Measurements from ENCODE around the gene GLIPR1L1.
A peak's percentile ranks its signal among the peaks of the same experiment; 100 is the strongest.

GLIPR1L1 gene

DNA sequence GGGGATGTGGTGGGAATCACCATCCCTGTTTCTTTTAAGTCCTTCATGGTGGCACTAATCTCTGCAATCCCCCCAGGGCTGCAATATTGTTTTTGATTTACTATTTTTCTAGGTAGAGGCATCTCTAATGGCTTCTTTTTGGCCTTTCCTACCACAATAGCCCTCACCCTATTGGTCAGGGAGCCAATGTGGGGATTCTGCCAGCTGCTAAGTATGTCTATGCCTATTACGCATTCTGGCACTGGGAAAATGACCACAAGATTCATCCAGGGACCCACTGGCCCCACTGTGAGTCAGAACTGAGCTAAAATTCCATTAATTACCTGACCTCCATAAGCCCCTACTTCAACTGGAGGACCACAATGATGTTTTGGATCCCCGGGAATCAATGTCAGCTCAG is 40.5 kb downstream of the GLIPR1L1 start:
- no peak for DNase-seq
- ChIA-PET CTCF (no interaction called here), POLR2A (no interaction called here)
- Histone ChIP-seq H3K4me3 (ENCODE audit: control insufficient read depth in 1 of 7, extremely low read depth in 1 of 7, insufficient read depth in 4 of 7, low read depth in 2 of 7, low read length in 6 of 7) (no peak overlapping the region), H3K27me3 (replicated peaks in 2 of 5; ENCODE audit: control insufficient read depth in 4 of 5, insufficient read depth in 5 of 5, low read length in 4 of 5) (no peaks in the 10 kb centered on the region), H3K27ac (ENCODE audit: insufficient read depth in 1 of 2, low read depth in 1 of 2, low read length in 2 of 2, poor library complexity in 1 of 2, severe bottlenecking in 2 of 2) (no peak overlapping the region), H3K36me3 (ENCODE audit: control insufficient read depth in 4 of 4, insufficient read depth in 4 of 4, low read length in 3 of 4) (peaks cover 0 to 11% (median 3%) of the 10 kb centered on the region in 4 experiments), H3K9me3 (ENCODE audit: control extremely low read depth in 1 of 5, control insufficient read depth in 4 of 5, insufficient read depth in 2 of 5, low read depth in 1 of 5, low read length in 4 of 5) (peaks cover 0 to 9% (median 0%) of the 10 kb centered on the region in 5 experiments), H3K4me1 (ENCODE audit: control extremely low read depth in 1 of 4, control insufficient read depth in 4 of 4, insufficient read depth in 4 of 4, low read length in 3 of 4) (no peaks in the 10 kb centered on the region)
- 100% methylated on average over 2 of the region's 2 CpGs for WGBS (ENCODE audit: insufficient coverage)

DNA sequence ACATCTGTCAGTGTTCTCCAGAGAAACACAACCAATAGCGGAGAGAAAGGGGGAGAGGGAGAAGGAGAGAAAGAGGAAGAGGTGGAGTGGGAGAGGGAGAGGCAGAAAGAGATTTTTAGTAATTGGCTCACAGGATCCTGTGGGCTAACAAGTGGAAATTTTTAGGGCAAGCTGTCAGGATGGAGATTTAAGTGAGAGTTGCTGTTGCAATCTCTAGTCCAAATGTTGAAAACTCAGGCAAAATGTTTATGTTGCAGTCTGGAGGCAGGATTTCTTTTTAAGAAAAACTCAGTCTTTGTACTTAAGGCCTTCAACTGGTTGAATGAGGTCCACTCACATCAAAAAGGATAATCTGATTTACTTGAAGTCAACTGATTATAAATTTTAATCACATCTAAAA is 43.9 kb downstream of the GLIPR1L1 start:
- Histone ChIP-seq H3K9me3 (ENCODE audit: control extremely low read depth in 1 of 5, control insufficient read depth in 4 of 5, insufficient read depth in 2 of 5, low read depth in 1 of 5, low read length in 4 of 5) (peaks cover 0 to 9% (median 0%) of the 10 kb centered on the region in 5 experiments), H3K27me3 (replicated peaks in 2 of 5; ENCODE audit: control insufficient read depth in 4 of 5, insufficient read depth in 5 of 5, low read length in 4 of 5) (no peaks in the 10 kb centered on the region), H3K27ac (ENCODE audit: insufficient read depth in 1 of 2, low read depth in 1 of 2, low read length in 2 of 2, poor library complexity in 1 of 2, severe bottlenecking in 2 of 2) (no peak overlapping the region), H3K4me1 (ENCODE audit: control extremely low read depth in 1 of 4, control insufficient read depth in 4 of 4, insufficient read depth in 4 of 4, low read length in 3 of 4) (no peaks in the 10 kb centered on the region), H3K36me3 (ENCODE audit: control insufficient read depth in 4 of 4, insufficient read depth in 4 of 4, low read length in 3 of 4) (peaks cover 0 to 11% (median 0%) of the 10 kb centered on the region in 4 experiments), H3K4me3 (ENCODE audit: control insufficient read depth in 1 of 7, extremely low read depth in 1 of 7, insufficient read depth in 4 of 7, low read depth in 2 of 7, low read length in 6 of 7) (no peak overlapping the region)
- POLR2A ChIA-PET = no interaction called here
- no peak for DNase-seq
- WGBS (ENCODE audit: insufficient coverage) = 90% methylated on average over 1 of the region's 1 CpG
- CTCF ChIA-PET = interaction anchor here (1.3 kb wide), 1 partner anchor 107 kb away, joined by 3 read pairs; no protein-coding TSS in a partner anchor

DNA sequence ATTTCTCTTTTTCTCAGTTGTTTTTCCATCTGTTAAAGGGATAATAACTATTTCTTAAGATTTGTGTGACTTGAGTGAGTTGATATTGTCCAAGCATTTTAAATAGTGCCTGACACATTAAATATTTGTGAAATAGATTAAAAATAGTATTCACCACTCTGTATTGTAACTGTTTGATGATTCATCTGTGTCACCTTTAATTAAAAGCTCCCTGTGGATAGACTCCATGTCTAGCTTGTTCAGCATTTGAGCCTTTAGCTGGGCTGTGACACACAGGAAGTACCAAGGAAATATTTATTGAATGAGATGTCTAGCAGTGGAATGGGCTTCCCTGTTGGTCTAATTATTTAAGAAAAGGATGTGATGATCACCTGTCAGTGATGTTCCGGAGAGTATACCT is 54.6 kb downstream of the GLIPR1L1 start:
- H3K4me1 ChIP-seq (ENCODE audit: control extremely low read depth in 1 of 4, control insufficient read depth in 4 of 4, insufficient read depth in 4 of 4, low read length in 3 of 4) = peaks cover 7 to 35% (median 19%) of the 10 kb centered on the region in 4 experiments
- ChIA-PET POLR2A (no interaction called here), CTCF (interaction anchor here (0.9 to 4.2 kb wide), 6 partner anchors 12 to 119 kb away, joined by 3 to 21 read pairs (median 4); partner anchors contain the start of gene GLIPR1L1)
- WGBS (ENCODE audit: insufficient coverage) = no CpG with 5 or more reads among the region's 1 CpG
- peak in 2 of 3 donors; percentile 14 to 47 for DNase-seq
- H3K27me3 ChIP-seq (replicated peaks in 2 of 5; ENCODE audit: control insufficient read depth in 4 of 5, insufficient read depth in 5 of 5, low read length in 4 of 5) = no peaks in the 10 kb centered on the region
- H3K4me3 ChIP-seq (ENCODE audit: control insufficient read depth in 1 of 7, extremely low read depth in 1 of 7, insufficient read depth in 4 of 7, low read depth in 2 of 7, low read length in 6 of 7) = peak overlapping the region in 3 of 7 experiments; percentile 77 to 92 (median 86)
- peaks cover 0 to 10% (median 0%) of the 10 kb centered on the region in 4 experiments for H3K36me3 ChIP-seq (ENCODE audit: control insufficient read depth in 4 of 4, insufficient read depth in 4 of 4, low read length in 3 of 4)
- H3K9me3 ChIP-seq (ENCODE audit: control extremely low read depth in 1 of 5, control insufficient read depth in 4 of 5, insufficient read depth in 2 of 5, low read depth in 1 of 5, low read length in 4 of 5) = peaks cover 0 to 4% (median 0%) of the 10 kb centered on the region in 5 experiments
- peak overlapping the region in 1 of 2 experiments; percentile 82 for H3K27ac ChIP-seq (ENCODE audit: insufficient read depth in 1 of 2, low read depth in 1 of 2, low read length in 2 of 2, poor library complexity in 1 of 2, severe bottlenecking in 2 of 2)

GRCh38 chr12:75389706-75390105 is 55.2 kb downstream of the GLIPR1L1 start:
- ChIA-PET CTCF (interaction anchor here (0.9 to 4.2 kb wide), 6 partner anchors 13 to 118 kb away, joined by 3 to 36 read pairs (median 4); partner anchors contain the start of gene GLIPR1L1), POLR2A (no interaction called here)
- Histone ChIP-seq H3K27ac (ENCODE audit: insufficient read depth in 1 of 2, low read depth in 1 of 2, low read length in 2 of 2, poor library complexity in 1 of 2, severe bottlenecking in 2 of 2) (peak overlapping the region; percentile 35 to 82), H3K36me3 (ENCODE audit: control insufficient read depth in 4 of 4, insufficient read depth in 4 of 4, low read length in 3 of 4) (peaks cover 0 to 10% (median 0%) of the 10 kb centered on the region in 4 experiments), H3K9me3 (ENCODE audit: control extremely low read depth in 1 of 5, control insufficient read depth in 4 of 5, insufficient read depth in 2 of 5, low read depth in 1 of 5, low read length in 4 of 5) (peaks cover 0 to 4% (median 0%) of the 10 kb centered on the region in 5 experiments), H3K4me1 (ENCODE audit: control extremely low read depth in 1 of 4, control insufficient read depth in 4 of 4, insufficient read depth in 4 of 4, low read length in 3 of 4) (peaks cover 7 to 40% (median 19%) of the 10 kb centered on the region in 4 experiments), H3K4me3 (ENCODE audit: control insufficient read depth in 1 of 7, extremely low read depth in 1 of 7, insufficient read depth in 4 of 7, low read depth in 2 of 7, low read length in 6 of 7) (peak overlapping the region in 3 of 7 experiments; percentile 77 to 92 (median 86)), H3K27me3 (replicated peaks in 2 of 5; ENCODE audit: control insufficient read depth in 4 of 5, insufficient read depth in 5 of 5, low read length in 4 of 5) (no peaks in the 10 kb centered on the region)
- WGBS (ENCODE audit: insufficient coverage) = 11% methylated on average over 1 of the region's 1 CpG
- peak in 2 of 3 donors; percentile 9 to 11 for DNase-seq

- H3K4me3 ChIP-seq (ENCODE audit: control insufficient read depth in 1 of 7, extremely low read depth in 1 of 7, insufficient read depth in 4 of 7, low read depth in 2 of 7, low read length in 6 of 7) = peak overlapping the region in 6 of 7 experiments; percentile 25 to 92 (median 74)
- WGBS (ENCODE audit: insufficient coverage) = 19% methylated on average over 4 of the region's 6 CpGs
- H3K27me3 ChIP-seq (replicated peaks in 2 of 5; ENCODE audit: control insufficient read depth in 4 of 5, insufficient read depth in 5 of 5, low read length in 4 of 5) = no peaks in the 10 kb centered on the region
- peaks cover 0 to 9% (median 0%) of the 10 kb centered on the region in 4 experiments for H3K36me3 ChIP-seq (ENCODE audit: control insufficient read depth in 4 of 4, insufficient read depth in 4 of 4, low read length in 3 of 4)
- ChIA-PET POLR2A (no interaction called here), CTCF (interaction anchor here (1.0 to 4.2 kb wide), 14 partner anchors 8 to 115 kb away, joined by 3 to 36 read pairs (median 5); partner anchors contain the start of genes GLIPR1 and GLIPR1L1)
- H3K9me3 ChIP-seq (ENCODE audit: control extremely low read depth in 1 of 5, control insufficient read depth in 4 of 5, insufficient read depth in 2 of 5, low read depth in 1 of 5, low read length in 4 of 5) = peaks cover 0 to 4% (median 0%) of the 10 kb centered on the region in 5 experiments
- peaks cover 7 to 45% (median 19%) of the 10 kb centered on the region in 4 experiments for H3K4me1 ChIP-seq (ENCODE audit: control extremely low read depth in 1 of 4, control insufficient read depth in 4 of 4, insufficient read depth in 4 of 4, low read length in 3 of 4)
- H3K27ac ChIP-seq (ENCODE audit: insufficient read depth in 1 of 2, low read depth in 1 of 2, low read length in 2 of 2, poor library complexity in 1 of 2, severe bottlenecking in 2 of 2) = peak overlapping the region; percentile 66 to 82
- no peak for DNase-seq
These were observed 55.9 kb downstream of the GLIPR1L1 start for GRCh38 chr12:75390156-75390898.

GRCh38 chr12:75390899-75391538 is 56.5 kb downstream of the GLIPR1L1 start, which contains the start of gene GLIPR1L2:
GLIPR1L2 (plus strand) TSS chr12:75391089; CDS start chr12:75391117, 28 bp downstream.
- WGBS (ENCODE audit: insufficient coverage) = 19% methylated on average over 30 of the region's 36 CpGs
- Histone ChIP-seq H3K27ac (ENCODE audit: insufficient read depth in 1 of 2, low read depth in 1 of 2, low read length in 2 of 2, poor library complexity in 1 of 2, severe bottlenecking in 2 of 2) (peak within 1 kb of the TSS; percentile 66 to 82), H3K4me3 (ENCODE audit: control insufficient read depth in 1 of 7, extremely low read depth in 1 of 7, insufficient read depth in 4 of 7, low read depth in 2 of 7, low read length in 6 of 7) (peak within 1 kb of the TSS in 6 of 7 experiments; percentile 67 to 92 (median 74)), H3K27me3 (replicated peaks in 2 of 5; ENCODE audit: control insufficient read depth in 4 of 5, insufficient read depth in 5 of 5, low read length in 4 of 5) (no peaks in the 10 kb centered on the region), H3K9me3 (ENCODE audit: control extremely low read depth in 1 of 5, control insufficient read depth in 4 of 5, insufficient read depth in 2 of 5, low read depth in 1 of 5, low read length in 4 of 5) (peaks cover 0 to 3% (median 0%) of the 10 kb centered on the region in 5 experiments), H3K4me1 (ENCODE audit: control extremely low read depth in 1 of 4, control insufficient read depth in 4 of 4, insufficient read depth in 4 of 4, low read length in 3 of 4) (peaks cover 7 to 52% (median 19%) of the 10 kb centered on the region in 4 experiments), H3K36me3 (ENCODE audit: control insufficient read depth in 4 of 4, insufficient read depth in 4 of 4, low read length in 3 of 4) (peaks cover 0 to 3% (median 0%) of the 10 kb centered on the region in 4 experiments)
- POLR2A ChIA-PET = interaction anchor here (0.5 kb wide), 1 partner anchor 94 kb away, joined by 4 read pairs; no protein-coding TSS in a partner anchor
- CTCF ChIA-PET = interaction anchor here (0.7 to 4.2 kb wide), 21 partner anchors 9 to 975 kb away, joined by 3 to 36 read pairs (median 4); partner anchors contain the start of genes CAPS2, GLIPR1 and GLIPR1L1
- peak; percentile 98 for DNase-seq

Data from common myeloid progenitor, CD34-positive (primary cell).